Type B pancreatic cell (in vitro differentiated cells): ENCODE results near the gene TMEM190. TPM values are rescaled to one million over a fixed set of nuclear protein-coding genes. Genes with fewer than 3 reads are reported as not detected.

Experiments
- DNase-seq: peaks from one replicate; pipeline ENCODE4 v3.0.0; 2021; ENCODE audit warnings: mixed read lengths; ENCODE audit not compliant: unreplicated experiment; ENCODE audit errors: extremely low spot score
- H3K27ac Mint-ChIP-seq: 2 replicates; pipeline ENCODE4 v1.8.0; 2021; ENCODE audit warnings: mild to moderate bottlenecking, mixed read lengths
- H3K27me3 Mint-ChIP-seq: 2 replicates; pipeline ENCODE4 v1.8.0; 2021; ENCODE audit warnings: mixed read lengths
- H3K36me3 Mint-ChIP-seq: 2 replicates; pipeline ENCODE4 v1.8.0; 2021; ENCODE audit warnings: mixed read lengths
- H3K4me1 Mint-ChIP-seq: one replicate; pipeline ENCODE4 v1.8.0; 2021; ENCODE audit warnings: mixed read lengths; ENCODE audit not compliant: unreplicated experiment
- H3K4me3 Mint-ChIP-seq: 2 replicates; pipeline ENCODE4 v1.8.0; 2021; ENCODE audit warnings: mild to moderate bottlenecking, mixed read lengths
- H3K9me3 Mint-ChIP-seq: 2 replicates; pipeline ENCODE4 v1.8.0; 2021; ENCODE audit warnings: mixed read lengths
- total RNA-seq: library from RNA; stranded (reverse); gene quantifications from 2 replicates; pipeline ENCODE4 v1.2.1, GENCODE V29; 2021; ENCODE audit warnings: low replicate concordance
- TF ChIP-seq, protein P1 (sequence below): fragments of 200-600 bp; sonication (generic); conservative IDR thresholded peaks from 2 replicates; pipeline ENCODE4 v1.5.0; 2021; ENCODE audit warnings: antibody characterized with exemption, mild to moderate bottlenecking

The TMEM190 gene
- total RNA-seq, 1 donor from 2014 or later = 2.8 TPM

DNA sequence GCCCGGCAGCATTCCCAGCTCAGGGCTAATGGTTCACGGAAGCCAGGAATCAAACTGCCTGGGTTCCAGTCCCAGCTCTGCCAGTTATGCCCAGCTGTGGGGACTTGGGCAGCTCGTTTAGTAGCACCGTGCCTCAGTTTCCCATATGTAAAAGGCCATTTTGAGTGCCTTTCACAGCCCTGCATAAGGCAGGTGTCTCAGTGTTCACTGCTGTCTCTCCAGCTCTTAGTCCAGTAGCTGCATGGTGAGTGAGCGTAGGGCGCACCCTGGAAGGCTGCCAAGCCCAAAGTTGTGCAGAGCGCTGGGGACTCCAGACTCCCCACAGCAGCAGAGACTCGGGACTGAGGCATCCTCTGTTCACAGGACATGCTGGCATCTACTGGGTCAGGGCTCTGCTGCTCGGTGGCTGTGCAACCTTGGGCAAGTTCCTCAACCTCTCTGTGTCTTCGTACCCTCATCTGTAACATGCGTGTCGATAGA is 14.6 kb downstream of the TMEM190 start:
- Mint-ChIP-seq H3K27ac (no peak overlapping the region), H3K4me3 (no peak overlapping the region)

DNA sequence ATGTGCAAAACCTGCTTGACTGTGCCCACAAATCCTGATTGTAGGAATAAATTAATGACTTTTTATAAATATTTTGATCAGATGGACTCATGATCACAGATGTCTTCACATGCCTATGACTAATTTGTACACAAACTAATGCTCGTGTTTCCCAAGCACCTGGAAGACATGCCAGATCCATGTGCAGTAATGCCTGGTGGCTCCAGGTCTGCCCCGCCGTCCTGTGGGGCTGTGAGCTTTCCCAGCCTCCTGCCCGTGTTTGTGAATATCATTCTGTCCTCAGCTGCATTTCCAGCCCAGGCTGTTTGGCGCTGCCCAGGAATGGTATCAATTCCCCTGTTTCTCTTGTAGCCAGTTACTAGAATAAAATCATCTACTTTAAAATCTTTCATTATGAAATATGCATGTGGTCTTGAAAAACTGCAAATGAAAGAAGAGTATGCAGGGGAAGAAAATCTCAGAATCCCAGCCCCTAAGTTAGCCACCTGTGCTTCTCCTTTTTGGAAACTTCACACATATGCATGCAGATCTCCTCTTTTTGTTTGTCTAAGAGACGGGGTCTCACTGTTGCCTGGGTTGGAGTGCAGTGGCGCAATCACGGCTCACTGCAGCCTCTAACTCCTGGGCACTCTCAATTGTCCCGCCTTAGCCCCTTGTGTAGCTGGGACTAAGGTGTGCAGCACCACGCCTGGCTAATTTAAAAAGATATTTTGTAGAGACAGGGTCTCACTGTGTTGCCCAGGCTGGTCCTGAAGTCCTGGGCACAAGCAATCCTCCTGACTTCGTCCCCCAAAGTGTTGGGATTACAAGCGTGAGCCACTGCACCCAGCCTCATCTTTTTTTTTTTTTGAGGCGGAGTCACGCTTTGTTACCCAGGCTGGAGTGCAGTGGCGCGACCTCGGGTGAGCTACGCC is 15.3 kb downstream of the TMEM190 start:
- H3K4me3 Mint-ChIP-seq = peak overlapping the region; percentile 17
- no peaks in the 10 kb centered on the region for H3K27me3 Mint-ChIP-seq
- TF ChIP-seq, protein P1, sequence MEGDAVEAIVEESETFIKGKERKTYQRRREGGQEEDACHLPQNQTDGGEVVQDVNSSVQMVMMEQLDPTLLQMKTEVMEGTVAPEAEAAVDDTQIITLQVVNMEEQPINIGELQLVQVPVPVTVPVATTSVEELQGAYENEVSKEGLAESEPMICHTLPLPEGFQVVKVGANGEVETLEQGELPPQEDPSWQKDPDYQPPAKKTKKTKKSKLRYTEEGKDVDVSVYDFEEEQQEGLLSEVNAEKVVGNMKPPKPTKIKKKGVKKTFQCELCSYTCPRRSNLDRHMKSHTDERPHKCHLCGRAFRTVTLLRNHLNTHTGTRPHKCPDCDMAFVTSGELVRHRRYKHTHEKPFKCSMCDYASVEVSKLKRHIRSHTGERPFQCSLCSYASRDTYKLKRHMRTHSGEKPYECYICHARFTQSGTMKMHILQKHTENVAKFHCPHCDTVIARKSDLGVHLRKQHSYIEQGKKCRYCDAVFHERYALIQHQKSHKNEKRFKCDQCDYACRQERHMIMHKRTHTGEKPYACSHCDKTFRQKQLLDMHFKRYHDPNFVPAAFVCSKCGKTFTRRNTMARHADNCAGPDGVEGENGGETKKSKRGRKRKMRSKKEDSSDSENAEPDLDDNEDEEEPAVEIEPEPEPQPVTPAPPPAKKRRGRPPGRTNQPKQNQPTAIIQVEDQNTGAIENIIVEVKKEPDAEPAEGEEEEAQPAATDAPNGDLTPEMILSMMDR = no peak
- H3K27ac Mint-ChIP-seq = no peak overlapping the region
- H3K9me3 Mint-ChIP-seq = no peaks in the 10 kb centered on the region
- peaks cover 3% of the 10 kb centered on the region for H3K36me3 Mint-ChIP-seq
- no peak for DNase-seq
- peaks cover 28% of the 10 kb centered on the region for H3K4me1 Mint-ChIP-seq

More for the DNA sequence above, 14.6 kb downstream of the TMEM190 start:
- H3K27me3 Mint-ChIP-seq = no peaks in the 10 kb centered on the region
- TF ChIP-seq, protein P1 = no peak
- H3K36me3 Mint-ChIP-seq = peaks cover 9% of the 10 kb centered on the region
- no peaks in the 10 kb centered on the region for H3K9me3 Mint-ChIP-seq
- H3K4me1 Mint-ChIP-seq = peaks cover 36% of the 10 kb centered on the region
- no peak for DNase-seq

DNA sequence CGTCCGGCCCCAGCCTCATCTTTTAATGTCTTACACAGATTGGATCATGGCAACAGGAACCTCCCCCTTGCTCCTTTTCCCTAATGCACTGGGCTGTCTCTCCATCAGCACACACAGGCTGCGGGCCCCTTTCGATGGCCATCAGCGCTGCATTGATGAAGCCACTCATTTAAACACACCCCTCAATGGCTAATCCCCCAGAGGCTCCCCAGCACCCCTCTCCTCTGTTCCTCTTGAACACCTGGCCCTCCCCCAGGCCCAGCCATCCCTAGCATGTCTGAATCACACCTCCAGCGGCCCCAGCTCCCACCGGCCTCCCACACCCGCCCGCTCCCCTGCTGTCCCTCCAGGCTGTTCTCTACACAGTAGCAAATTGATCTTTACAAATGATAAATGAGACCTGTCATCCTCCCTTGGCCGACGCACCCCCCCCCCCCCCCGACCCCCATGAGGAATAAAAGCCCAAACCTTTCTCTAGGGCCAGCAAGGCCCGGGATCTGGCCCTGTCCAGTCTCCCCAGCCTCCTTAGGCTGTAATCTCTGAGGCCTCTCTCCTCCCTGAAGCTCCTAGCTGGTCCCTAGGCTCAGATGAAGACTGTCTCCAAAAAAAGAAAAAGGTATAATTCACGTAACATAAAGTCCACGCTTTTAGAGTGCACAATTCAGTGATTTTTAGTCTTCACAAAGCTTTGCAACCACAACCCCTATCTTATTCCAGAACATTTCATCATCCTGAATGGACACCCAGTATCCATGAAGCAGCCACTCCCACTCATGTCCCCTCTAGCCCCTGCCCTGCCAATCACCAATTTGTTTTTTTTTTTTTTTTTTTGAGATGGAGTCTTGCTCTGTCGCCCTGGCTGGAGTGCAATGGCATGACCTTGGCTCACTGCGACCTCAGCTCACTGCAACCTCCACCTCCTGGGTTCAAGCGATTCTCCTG is 16.5 kb downstream of the TMEM190 start:
- Mint-ChIP-seq H3K27me3 (no peaks in the 10 kb centered on the region), H3K4me3 (no peak overlapping the region), H3K9me3 (no peaks in the 10 kb centered on the region), H3K36me3 (peaks cover 3% of the 10 kb centered on the region), H3K27ac (peak overlapping the region; percentile 48), H3K4me1 (peaks cover 22% of the 10 kb centered on the region)
- TF ChIP-seq, protein P1 = no peak
- DNase-seq = no peak

DNA sequence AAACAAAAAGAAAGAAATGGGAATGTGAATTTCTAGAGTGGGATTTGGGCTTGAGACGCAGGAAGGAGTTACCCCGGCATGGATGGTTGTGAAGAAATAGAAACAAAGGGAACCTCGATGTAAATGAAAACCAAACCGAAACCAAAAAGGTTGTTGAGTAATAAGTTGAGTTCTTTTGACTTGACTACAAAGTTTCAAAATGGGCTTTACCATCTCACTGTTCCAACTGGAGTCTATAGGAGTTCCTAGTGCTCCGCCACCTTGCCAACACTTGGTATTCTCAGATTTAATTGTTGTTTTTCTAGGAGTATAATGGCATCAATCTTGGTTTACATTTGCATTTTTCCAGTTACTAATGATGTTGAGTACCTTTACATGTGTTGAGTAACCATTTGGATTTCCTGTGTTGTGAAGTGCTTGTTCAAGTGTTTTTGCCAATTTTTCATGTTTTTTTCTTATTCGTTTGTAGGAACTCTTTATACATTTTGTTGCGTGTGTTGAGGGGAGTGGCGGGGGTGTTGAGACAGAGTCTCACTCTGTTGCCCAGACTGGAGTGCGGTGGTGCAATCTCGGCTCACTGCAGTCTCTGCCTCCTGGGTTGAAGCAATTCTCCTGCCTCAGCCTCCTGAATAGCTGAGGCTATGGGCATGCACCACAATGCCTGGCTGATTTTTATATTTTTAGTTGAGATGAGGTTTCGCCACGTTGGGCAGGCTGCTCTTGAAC is 21.7 kb downstream of the TMEM190 start:
- Mint-ChIP-seq H3K27ac (no peak overlapping the region), H3K9me3 (no peaks in the 10 kb centered on the region), H3K36me3 (peaks cover 14% of the 10 kb centered on the region), H3K4me3 (no peak overlapping the region), H3K4me1 (peaks cover under 1% of the 10 kb centered on the region), H3K27me3 (no peaks in the 10 kb centered on the region)
- no peak for DNase-seq
- TF ChIP-seq, protein P1 = no peak
